GM21390 (cell line): ENCODE data around the gene CACNA2D4.
"Not testable (repeated sequence)": the region's sequence is repeated elsewhere in the genome, so short reads cannot be mapped to it uniquely, and the experiment has no call there.

Source experiments
- ATAC-seq: cut with Tn5 transposase; IDR thresholded peaks from one replicate; pipeline ENCODE4 v1.9.1; 2021; ENCODE audit not compliant: unreplicated experiment

CACNA2D4 gene, protein sequence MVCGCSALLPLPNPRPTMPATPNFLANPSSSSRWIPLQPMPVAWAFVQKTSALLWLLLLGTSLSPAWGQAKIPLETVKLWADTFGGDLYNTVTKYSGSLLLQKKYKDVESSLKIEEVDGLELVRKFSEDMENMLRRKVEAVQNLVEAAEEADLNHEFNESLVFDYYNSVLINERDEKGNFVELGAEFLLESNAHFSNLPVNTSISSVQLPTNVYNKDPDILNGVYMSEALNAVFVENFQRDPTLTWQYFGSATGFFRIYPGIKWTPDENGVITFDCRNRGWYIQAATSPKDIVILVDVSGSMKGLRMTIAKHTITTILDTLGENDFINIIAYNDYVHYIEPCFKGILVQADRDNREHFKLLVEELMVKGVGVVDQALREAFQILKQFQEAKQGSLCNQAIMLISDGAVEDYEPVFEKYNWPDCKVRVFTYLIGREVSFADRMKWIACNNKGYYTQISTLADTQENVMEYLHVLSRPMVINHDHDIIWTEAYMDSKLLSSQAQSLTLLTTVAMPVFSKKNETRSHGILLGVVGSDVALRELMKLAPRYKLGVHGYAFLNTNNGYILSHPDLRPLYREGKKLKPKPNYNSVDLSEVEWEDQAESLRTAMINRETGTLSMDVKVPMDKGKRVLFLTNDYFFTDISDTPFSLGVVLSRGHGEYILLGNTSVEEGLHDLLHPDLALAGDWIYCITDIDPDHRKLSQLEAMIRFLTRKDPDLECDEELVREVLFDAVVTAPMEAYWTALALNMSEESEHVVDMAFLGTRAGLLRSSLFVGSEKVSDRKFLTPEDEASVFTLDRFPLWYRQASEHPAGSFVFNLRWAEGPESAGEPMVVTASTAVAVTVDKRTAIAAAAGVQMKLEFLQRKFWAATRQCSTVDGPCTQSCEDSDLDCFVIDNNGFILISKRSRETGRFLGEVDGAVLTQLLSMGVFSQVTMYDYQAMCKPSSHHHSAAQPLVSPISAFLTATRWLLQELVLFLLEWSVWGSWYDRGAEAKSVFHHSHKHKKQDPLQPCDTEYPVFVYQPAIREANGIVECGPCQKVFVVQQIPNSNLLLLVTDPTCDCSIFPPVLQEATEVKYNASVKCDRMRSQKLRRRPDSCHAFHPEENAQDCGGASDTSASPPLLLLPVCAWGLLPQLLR

GRCh38 chr12:1918081-1918883 is at the start of gene CACNA2D4:
Gene CACNA2D4, minus strand, starts transcription at chr12:1918652. Its CDS starts 179 bp downstream, at chr12:1918473.
- no peak for ATAC-seq

DNA sequence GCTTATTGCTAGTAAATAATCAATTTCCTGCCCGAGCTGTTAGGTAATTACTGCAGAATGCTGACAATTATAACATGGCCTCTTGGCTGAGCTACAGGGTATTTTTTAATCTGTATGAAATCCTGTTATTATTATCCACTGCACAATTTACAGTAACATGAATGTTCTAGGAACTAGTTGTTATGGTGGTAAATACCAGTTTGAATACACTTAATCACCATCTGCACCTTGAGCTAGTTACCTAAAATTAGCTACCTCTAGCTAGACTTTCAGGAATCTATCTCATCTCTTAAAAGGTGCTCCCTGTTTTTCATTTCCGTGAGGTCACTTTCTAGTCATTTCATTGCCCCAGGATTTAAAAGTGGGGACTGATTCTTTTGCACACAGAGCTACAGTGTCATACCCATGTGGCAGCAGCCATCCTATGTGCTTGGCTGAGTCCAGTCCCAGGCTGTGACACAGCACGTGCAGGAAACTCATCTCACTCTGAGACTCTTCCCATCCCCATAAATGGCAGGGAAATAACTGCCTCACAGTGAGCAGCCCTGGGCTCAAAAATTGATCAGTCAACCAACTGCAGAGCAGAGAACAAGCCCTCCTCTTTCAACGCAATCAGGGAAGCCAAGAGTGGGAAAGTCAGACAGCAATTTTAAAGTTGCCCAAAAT is 48.2 kb upstream of the CACNA2D4 start:
- no peak for ATAC-seq

DNA sequence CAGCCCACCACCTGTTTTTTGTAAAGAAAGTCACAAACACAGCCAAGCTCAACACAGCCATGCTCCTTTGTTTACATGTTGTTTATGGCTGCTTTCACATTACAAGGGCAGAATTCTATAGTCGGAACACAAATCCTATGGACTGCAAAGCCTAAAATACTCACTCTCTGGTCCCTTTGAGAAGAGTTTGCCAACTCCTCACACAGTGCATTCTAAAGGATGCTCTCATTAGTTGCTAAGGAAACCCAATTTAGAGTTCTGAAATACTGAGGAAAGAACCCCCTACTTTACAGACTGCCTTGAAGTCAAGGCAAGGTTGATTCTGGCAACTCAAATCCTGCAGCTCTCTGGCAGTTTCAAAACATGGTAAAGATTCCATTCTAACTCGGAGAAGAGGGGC is 47.5 kb upstream of the CACNA2D4 start:
- no peak for ATAC-seq

DNA sequence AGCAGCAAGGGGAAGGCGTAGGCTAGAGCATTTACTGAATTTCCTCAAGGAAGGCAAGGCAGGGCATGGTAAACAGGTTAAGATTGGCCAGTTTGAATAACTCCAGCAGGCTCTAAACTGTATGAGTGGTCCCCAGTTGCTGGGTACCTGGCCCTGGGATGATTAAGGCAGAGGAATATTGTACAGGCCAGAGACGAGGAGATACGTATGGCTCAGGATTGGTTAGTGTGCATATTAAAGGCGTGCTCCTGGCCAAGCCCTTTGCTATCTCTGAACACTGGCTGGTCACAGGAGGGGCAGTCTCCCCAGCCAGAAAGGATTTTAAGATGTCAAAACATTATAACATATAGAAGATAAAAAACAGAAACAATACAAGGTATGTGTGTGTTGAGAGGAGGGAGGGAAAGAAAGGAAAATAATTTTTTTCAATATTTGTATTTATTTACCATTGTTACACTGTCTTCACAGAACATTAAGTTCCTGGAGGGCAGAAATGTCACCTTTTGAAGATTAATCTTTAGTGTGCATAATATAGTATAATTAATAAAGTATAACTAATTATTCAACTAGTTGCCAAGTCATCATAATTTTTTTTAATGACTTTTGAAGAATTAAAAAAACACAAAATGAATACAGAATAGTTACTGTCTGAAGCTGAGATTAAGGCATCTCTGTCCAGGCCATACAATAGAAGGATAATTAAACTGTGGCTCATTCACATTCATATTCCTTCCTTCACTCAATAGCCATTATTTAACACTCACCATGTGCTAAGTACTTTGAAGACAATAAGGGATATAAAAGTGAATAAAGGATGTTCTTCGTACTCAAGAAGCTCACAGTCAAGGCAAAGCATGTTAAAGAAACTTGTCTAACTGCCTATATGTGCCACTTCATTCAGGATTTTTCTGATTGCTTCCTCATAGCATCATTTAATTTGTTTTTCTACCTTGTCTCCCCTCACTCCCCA is 43.9 kb upstream of the CACNA2D4 start:
- no peak for ATAC-seq

GRCh38 chr12:1956716-1957115 is 38.3 kb upstream of the CACNA2D4 start:
- ATAC-seq, result no peak

DNA sequence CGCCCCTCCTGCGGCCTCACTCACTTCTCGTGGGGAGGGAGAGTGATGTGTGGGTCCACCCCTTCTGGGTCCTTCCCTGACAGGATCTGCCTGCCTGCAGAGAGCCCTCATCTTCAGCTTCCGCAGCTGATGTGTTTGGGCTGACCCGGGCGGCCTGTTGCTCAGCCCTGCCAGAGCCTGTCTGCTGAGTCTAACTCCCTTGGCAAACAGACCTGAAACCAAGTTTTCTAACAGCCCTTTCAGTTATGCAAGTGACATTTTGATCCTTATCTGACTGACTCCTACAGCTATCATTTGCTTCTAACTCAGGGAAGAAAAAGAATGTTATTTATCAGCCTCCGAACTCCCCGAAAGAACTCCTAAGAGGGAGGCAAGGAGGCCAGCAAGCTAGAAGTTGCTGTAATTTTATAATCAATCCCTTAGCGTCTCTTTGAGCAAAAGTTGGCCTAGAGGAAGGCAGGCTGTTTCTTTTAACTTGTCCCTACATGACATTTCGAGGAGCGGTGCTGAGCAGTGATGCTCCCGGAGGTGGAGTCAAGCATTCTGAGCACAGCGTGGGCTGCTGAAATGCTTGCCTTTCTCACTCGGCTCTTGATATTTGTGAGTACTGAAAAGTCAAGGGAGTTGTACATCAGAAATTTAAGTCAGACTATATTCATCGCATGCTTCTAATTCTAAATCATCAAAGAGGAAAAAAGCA is 31.5 kb upstream of the CACNA2D4 start:
- no peak for ATAC-seq

GRCh38 chr12:1948883-1949282 is 30.4 kb upstream of the CACNA2D4 start:
- ATAC-seq, result no peak

DNA sequence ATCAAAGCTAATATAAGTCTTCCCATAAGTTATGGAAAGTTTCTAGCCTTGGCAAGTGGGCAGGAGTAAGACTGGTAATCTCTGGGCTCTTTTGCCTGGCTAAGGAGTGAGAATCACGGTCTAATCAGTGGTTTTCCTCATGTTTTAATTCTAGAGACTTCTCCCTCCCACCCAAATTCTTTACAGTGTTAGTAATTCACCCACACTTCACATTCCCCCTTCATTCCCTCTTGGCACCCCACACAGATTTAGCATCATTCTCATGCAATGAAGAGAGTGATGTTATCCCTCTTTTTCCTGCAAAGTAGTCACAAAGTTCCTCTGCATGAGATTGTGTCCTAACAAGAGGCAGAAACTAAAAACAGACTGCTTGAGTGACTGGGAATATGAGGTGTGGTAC is 28.6 kb upstream of the CACNA2D4 start:
- no peak for ATAC-seq

DNA sequence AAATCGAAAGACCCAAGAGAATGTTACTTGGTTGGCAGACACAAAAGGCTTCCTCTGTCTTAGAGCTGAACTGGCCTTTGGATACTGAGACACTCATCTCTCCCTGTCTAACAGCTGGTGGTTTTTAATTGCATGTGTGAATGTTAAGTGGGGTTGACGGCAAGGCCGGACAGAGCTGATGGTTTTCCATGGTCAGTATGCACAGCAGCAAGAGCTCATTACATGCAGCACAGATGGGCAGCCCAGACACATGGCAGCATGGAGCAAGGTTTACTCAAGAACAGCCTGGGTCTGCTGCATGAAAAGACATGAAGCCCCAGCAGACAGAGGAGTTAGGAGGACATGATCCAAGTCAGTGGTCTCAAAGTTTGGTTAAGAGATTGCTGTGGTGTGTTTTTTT is 27.8 kb upstream of the CACNA2D4 start:
- no peak for ATAC-seq

DNA sequence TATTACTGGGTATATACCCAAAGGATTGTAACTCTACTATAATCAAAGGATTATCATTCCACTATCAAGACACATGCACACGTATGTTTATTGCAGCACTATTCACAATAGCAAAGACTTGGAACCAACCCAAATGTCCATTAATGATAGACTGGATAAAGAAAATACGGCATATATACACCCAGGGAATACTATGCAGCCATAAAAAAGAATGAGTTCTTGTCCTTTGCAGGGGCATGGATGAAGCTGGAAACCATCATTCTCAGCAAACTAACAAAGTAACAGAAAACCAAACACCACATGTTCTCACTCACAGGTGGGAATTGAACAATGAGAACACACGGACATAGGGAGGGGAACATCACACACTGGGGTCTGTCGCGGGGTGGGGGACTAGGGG is 27.1 kb upstream of the CACNA2D4 start:
- not testable (repeated sequence) for ATAC-seq

DNA sequence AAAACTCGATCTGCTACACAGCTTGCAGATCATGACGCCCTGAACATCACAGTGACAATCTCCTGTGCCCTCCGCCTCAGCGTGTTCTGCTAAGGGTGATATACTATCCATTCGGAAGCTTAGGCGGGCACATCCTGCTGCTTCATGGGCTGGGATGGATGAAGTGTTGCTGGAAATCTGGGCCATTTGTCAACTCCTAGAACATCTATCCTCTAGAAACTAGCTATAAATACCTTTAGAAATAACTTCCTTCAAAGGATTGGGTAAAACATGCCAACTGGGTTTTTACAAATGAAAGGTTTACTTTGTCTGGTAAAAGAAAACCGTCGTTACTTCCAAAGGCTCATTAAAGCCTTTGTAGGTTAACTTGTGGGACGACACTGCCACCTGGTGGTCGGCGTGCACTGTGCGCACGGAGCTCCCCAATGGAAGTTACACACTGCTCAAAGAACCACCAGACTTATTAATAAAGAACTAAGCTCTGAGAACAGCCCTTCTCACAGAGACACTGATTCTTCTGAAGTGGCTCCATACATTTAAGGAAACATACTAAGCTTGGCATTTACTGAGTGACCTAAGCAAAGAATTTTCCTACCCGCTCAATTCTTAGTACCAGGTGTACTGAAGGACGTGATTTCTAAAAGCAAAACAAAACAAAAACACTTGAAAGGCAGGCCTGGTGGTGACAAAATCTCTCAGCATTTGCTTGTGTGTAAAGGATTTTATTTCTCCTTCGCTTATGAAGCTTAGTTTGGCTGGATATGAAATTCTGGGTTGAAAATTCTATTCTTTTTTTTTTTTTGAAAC is 21.6 kb upstream of the CACNA2D4 start:
- peak; percentile 51 for ATAC-seq

GRCh38 chr12:1939331-1939730 is 20.9 kb upstream of the CACNA2D4 start:
- ATAC-seq, result no peak

DNA sequence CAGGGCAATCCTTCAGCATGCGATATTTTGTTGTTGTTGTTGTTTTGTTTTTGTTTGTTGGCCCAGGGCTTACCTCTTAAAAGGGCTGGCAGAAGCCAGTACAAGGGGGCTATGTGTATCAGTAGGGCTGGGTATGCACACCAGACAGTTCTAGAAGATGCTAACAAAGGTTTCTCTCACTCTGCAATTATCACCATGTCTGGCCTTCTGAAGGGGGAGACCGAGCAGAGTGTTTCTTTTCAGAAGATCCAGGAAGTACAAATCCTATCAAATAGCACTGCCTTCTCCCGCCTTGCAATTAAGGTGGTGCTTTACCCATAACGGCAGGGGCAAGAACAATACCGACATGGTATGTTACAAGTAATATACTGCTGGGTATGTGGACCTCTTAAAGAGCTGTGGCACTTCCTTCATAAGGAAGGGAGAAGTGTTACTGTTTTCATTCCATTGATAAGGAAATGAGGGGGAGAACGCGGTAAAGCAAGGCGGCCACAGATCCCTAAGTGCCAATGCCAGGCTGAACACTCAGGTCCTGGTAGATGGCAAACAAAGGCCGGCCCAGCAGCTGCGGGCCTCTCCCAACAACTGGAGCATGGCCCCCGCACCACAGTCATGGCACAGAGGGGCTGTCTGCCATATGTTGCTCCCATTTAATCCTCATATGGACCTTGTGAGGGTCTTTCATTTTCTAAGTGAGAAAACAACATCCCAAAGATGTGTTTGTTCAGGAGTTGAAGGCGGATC is 19.2 kb upstream of the CACNA2D4 start:
- no peak for ATAC-seq

DNA sequence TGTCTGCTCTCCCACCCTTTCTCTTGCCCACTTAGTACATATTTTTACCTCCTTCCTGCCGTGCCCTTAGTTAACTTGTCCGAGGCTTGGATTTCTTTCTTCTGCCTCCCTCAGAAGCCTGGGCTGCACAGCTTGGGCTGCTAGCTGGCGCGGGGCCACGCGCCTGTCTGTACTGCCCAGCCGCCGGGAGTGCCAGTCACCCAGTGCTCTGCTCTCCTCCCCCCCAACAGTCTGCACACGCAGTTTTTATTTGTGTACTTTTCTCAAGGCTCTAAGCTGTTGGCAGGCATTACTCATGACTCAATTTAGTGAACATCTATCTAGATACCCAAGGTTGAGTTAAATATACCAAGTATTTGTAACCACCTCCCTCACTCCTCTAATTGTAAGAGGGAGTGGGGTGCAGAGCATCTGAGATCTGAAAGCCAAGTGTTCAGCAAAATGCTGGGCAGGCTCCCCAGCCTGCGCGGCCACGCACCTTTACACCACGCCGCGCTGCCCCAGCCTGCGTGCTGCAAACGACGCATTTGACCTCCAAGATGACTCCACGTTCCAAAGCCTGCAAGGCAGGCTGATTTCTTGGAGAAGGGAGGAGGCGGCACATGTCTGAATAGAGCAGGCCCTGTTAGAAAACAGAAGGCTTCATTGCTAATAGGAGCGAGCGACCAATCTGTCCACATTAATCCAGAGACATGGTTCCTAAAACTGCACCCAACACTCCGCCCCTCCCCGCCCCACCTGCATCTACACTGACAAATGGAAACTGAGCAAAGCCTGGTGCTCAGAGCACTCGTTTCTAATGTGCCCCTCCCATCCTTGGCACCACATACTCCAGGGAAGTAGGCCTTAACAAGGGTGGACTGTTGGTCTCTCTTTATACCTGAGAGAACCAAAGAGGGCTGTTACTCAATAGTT is 18.2 kb upstream of the CACNA2D4 start:
- ATAC-seq, result no peak

DNA sequence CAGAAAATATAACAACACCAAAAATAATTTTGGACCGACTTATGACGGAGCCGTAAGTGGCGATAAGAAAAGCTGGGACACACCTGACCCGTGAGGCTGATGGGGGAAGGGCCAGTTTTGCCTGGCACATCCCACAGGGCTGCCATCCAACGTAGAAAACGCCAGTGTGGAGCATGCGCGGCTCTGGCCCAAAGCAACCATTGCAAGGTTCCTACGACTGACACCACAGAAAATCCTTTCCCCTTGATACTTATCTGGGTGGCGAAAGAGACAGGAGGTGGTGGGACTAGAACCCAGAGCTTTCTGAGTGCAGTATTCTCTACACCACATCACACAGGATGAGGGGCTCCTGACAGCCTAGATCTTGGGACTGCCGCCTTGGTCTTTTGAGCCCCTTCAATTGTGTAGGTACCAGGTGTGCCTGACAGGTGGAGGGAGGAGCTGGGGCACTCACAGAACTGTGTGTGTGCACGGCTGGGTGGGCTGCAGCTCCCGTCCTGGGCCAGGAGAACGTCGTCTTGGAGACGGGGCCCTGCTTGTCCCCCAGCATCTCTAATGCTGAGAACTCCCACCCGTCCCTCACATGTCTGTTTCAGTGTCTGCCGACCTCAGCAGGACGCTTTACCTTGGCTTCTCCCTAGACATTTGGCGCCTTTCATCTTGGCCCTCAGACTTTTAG is 17.4 kb upstream of the CACNA2D4 start:
- ATAC-seq, result no peak
